H1 (cell line): ENCODE measurements around the gene TAS2R50. TPM values are rescaled to one million over a fixed set of nuclear protein-coding genes. Genes with fewer than 3 reads are reported as not detected.

ENCODE experiments used
- BCL11A ChIP-seq, 2 experiments: IDR thresholded peaks; one replicate each; pipeline ENCODE4 v1.6.1; 2011; ENCODE audit warnings: low read depth in 2 of 2, low read length in 2 of 2, mild to moderate bottlenecking in 2 of 2
- BRCA1 ChIP-seq: IDR thresholded peaks from 2 replicates; pipeline ENCODE4 v1.6.1; 2012; ENCODE audit warnings: low read depth, low read length, improper control_type of control experiment
- JUN ChIP-seq: IDR thresholded peaks from 2 replicates; pipeline ENCODE4 v1.6.1; 2011; ENCODE audit warnings: low read depth, mild to moderate bottlenecking, improper control_type of control experiment, low read length
- SIN3A ChIP-seq, 2 experiments: IDR thresholded peaks in 1 of 2; conservative IDR thresholded peaks in 1 of 2; 2 replicates each; pipeline ENCODE4 v1.6.1; 2011 to 2012; ENCODE audit warnings: low read length in 2 of 2, improper control_type of control experiment in 1 of 2, low read depth in 1 of 2, mild to moderate bottlenecking in 1 of 2
- SIRT6 ChIP-seq: IDR thresholded peaks from one replicate; pipeline ENCODE4 v1.7.1; 2012; ENCODE audit warnings: low read length, inconsistent platforms
- SP2 ChIP-seq: IDR thresholded peaks from 2 replicates; pipeline ENCODE4 v1.6.1; 2012; ENCODE audit warnings: mild to moderate bottlenecking, low read length, inconsistent platforms
- SP4 ChIP-seq: IDR thresholded peaks from 2 replicates; pipeline ENCODE4 v1.6.1; 2012; ENCODE audit warnings: low read length, inconsistent platforms
- polyA plus RNA-seq, 7 experiments: library from polyadenylated mRNA; depleted of rRNA in 3 of 7; stranded (reverse) in 5 of 7; unstranded in 2 of 7; fragments of >200 nt in 5 of 7; fragments of 200-250 nt in 2 of 7; gene quantifications; 1 replicate in 5 of 7; 2 replicates in 1 of 7; 4 replicates in 1 of 7; pipeline versions ENCODE4 v1.2.1 to v1.2.3, GENCODE V29; 2011 to 2013; ENCODE audit warnings: missing spikeins in 2 of 7, mixed read lengths in 2 of 7
- total RNA-seq: library from RNA; stranded (reverse); fragmentation: NEBNext Ultra II Directional; extraction: Animal tissue kit (Norgen Biotek cat#: 25700); gene quantifications from 2 replicates; pipeline ENCODE4 v1.2.1, GENCODE V29; 2021

Gene TAS2R50
- total and polyA plus RNA-seq, 2 of the 8 experiments (the other 6 are each of a cell fraction or from before 2014, with no cell fraction given): 0.11 to 0.50 TPM

DNA sequence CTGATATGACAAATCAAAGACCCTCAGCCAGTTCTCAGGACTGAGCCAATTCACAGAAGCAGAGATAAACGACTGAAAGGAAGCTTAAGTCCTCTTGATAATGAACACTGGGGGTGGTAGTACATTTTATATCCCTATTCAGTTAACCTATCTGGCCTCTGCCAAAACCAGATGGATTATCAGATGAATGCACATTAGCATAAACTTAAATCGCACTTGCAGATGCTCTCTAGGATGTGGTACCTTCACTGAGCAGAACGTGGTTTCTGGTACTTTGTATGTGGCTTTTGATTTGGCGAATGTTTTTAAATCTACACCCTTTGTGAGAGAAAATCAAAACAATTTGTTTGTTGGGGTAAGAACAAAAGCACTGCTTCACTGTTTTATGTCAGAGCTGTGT, 26.5 kb downstream of the TAS2R50 start (continued):
- TF ChIP-seq SIN3A (conservative IDR thresholded peaks at IDR 0.05 in 1 of 2, IDR thresholded peaks at IDR 0.05 in 1 of 2; ENCODE audit: low read depth in 1 of 2, low read length in 2 of 2) (no peak), SP2 (no peak), BCL11A (IDR thresholded peaks at IDR 0.05; ENCODE audit: low read depth in 2 of 2, low read length in 2 of 2) (no peak), SIRT6 (no peak), SP4 (no peak), JUN (no peak), BRCA1 (no peak)
